ENCODE data around the gene CSK.

DNA sequence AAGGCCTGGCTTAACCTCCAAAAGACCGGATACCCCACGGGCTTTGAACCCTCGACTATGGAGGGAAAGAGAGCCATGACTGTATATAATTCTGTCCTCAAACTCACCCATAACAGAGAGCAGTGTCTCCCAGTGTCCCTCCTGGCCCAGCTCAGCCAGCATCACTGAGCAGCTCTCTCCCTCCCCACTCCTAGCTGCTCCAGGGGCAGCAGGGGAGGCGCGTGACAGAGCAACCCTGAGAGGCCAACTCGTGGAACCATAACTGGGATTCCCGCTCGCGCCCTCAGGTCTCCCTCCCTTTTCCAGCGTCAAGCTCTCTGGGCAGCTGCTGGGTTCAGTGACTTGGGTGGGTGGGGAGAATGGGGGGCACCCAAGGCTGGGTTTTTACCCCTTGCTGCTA, 44.0 kb downstream of the CSK start:
- TF ChIP-seq, protein P1, sequence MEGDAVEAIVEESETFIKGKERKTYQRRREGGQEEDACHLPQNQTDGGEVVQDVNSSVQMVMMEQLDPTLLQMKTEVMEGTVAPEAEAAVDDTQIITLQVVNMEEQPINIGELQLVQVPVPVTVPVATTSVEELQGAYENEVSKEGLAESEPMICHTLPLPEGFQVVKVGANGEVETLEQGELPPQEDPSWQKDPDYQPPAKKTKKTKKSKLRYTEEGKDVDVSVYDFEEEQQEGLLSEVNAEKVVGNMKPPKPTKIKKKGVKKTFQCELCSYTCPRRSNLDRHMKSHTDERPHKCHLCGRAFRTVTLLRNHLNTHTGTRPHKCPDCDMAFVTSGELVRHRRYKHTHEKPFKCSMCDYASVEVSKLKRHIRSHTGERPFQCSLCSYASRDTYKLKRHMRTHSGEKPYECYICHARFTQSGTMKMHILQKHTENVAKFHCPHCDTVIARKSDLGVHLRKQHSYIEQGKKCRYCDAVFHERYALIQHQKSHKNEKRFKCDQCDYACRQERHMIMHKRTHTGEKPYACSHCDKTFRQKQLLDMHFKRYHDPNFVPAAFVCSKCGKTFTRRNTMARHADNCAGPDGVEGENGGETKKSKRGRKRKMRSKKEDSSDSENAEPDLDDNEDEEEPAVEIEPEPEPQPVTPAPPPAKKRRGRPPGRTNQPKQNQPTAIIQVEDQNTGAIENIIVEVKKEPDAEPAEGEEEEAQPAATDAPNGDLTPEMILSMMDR (IDR thresholded peaks at IDR 0.05): no peak
- no peak for TF ChIP-seq EZH2 (IDR thresholded peaks at IDR 0.05; ENCODE audit: borderline replicate concordance, insufficient read depth, low read depth, low read length, poor library complexity, severe bottlenecking)

All from B cell (primary cell).